ENCODE measurements around the gene CRABP2. TPM values are rescaled to one million over a fixed set of nuclear protein-coding genes. Genes with fewer than 3 reads are reported as not detected.
A peak's percentile ranks its signal among the peaks of the same experiment; 100 is the strongest.

Gene CRABP2
- total and polyA plus RNA-seq, 2 of the 13 experiments (the other 11 are each of a cell fraction or from before 2014, with no cell fraction given): 0.40 to 0.60 TPM

GRCh38 chr1:156749419-156750118 is 44.2 kb upstream of the CRABP2 start (continued):
- TF ChIP-seq TCF7L2 (IDR thresholded peaks at IDR 0.05; ENCODE audit: low read depth, low read length) (no peak), ATF3 (CRISPR knock-in tag; IDR thresholded peaks at IDR 0.05) (no peak), GATAD1 (CRISPR knock-in tag; IDR thresholded peaks at IDR 0.05) (no peak), CAMTA2 (CRISPR knock-in tag; IDR thresholded peaks at IDR 0.05; ENCODE audit: borderline replicate concordance) (no peak), PAWR (CRISPR knock-in tag; IDR thresholded peaks at IDR 0.05; ENCODE audit: borderline replicate concordance) (no peak), CSRNP1 (CRISPR knock-in tag; IDR thresholded peaks at IDR 0.05) (no peak), NR2C2 (CRISPR knock-in tag; IDR thresholded peaks at IDR 0.05; ENCODE audit: borderline replicate concordance) (peak; percentile 64; the same call in 1 of the 2 replicates), ZNF30 (CRISPR knock-in tag; IDR thresholded peaks at IDR 0.05) (no peak), FOXM1 (CRISPR knock-in tag; IDR thresholded peaks at IDR 0.05) (no peak), TRAFD1 (CRISPR knock-in tag; IDR thresholded peaks at IDR 0.05; ENCODE audit: borderline replicate concordance) (no peak), ZNF12 (CRISPR knock-in tag; IDR thresholded peaks at IDR 0.05) (no peak), ZNF597 (CRISPR knock-in tag; IDR thresholded peaks at IDR 0.05) (no peak), ZFP1 (CRISPR knock-in tag; IDR thresholded peaks at IDR 0.05) (no peak), ZNF777 (CRISPR knock-in tag; IDR thresholded peaks at IDR 0.05) (0 out of 2 replicates have a peak, but pooled peaks have one; percentile 25), ZNF740 (CRISPR knock-in tag; IDR thresholded peaks at IDR 0.05) (no peak), HOMEZ (CRISPR knock-in tag; IDR thresholded peaks at IDR 0.05; ENCODE audit: low read depth) (no peak), ZNF329 (CRISPR knock-in tag; IDR thresholded peaks at IDR 0.05; ENCODE audit: low read depth) (no peak), RARG (CRISPR knock-in tag; IDR thresholded peaks at IDR 0.05; ENCODE audit: low read depth) (no peak), ZNF672 (CRISPR knock-in tag; IDR thresholded peaks at IDR 0.05) (no peak), ZNF788 (CRISPR knock-in tag; IDR thresholded peaks at IDR 0.05; ENCODE audit: borderline replicate concordance) (no peak), POLR2AphosphoS5 (IDR thresholded peaks at IDR 0.05; ENCODE audit: low read depth, low read length) (peak; percentile 39; the same call in 1 of the 2 replicates), SOX13 (IDR thresholded peaks at IDR 0.05) (no peak), SOX13 (CRISPR knock-in tag; conservative IDR thresholded peaks at IDR 0.05 in 1 of 2, IDR thresholded peaks at IDR 0.05 in 1 of 2) (peak in 1 of 2 experiments; percentile 20; a peak in 1 of 4 replicates), HNRNPL (IDR thresholded peaks at IDR 0.05; ENCODE audit: low read depth, low read length) (0 out of 2 replicates have a peak, but pooled peaks have one; percentile 62), ZNF572 (CRISPR knock-in tag; IDR thresholded peaks at IDR 0.05) (no peak)
